BE2C (cell line): Measurements from ENCODE around the gene CXCL12.

Experiments
- DNase-seq: peaks from one replicate; pipeline ENCODE4 v3.0.0-alpha.2; 2020
- H3K27me3 ChIP-seq: fragments of 250-450 bp; sonication (Bioruptor Pico); 2 replicates; pipeline ENCODE4 v1.5.1; 2020; ENCODE audit warnings: mild to moderate bottlenecking
- H3K36me3 ChIP-seq: fragments of 250-450 bp; sonication (Bioruptor Pico); 2 replicates; pipeline ENCODE4 v1.5.1; 2020; ENCODE audit warnings: mild to moderate bottlenecking
- H3K4me1 ChIP-seq: fragments of 250-450 bp; sonication (Bioruptor Pico); 2 replicates; pipeline ENCODE4 v1.5.1; 2020
- H3K4me3 ChIP-seq: 2 replicates; pipeline ENCODE4 v1.5.1; 2011; ENCODE audit warnings: low read depth, low read length
- H3K9me3 ChIP-seq: fragments of 250-450 bp; sonication (Bioruptor Pico); 2 replicates; pipeline ENCODE4 v1.5.1; 2020
- CTCF ChIP-seq: IDR thresholded peaks from 2 replicates; pipeline ENCODE4 v1.5.1; 2012; ENCODE audit warnings: mild to moderate bottlenecking, low read depth, low read length

Gene CXCL12

GRCh38 chr10:44363716-44364115 is 21.2 kb downstream of the CXCL12 start:
- Histone ChIP-seq H3K9me3 (no peaks in the 10 kb centered on the region), H3K36me3 (no peaks in the 10 kb centered on the region), H3K4me3 (no peak overlapping the region), H3K4me1 (no peaks in the 10 kb centered on the region), H3K27me3 (no peaks in the 10 kb centered on the region)
- TF ChIP-seq CTCF, result no peak
- DNase-seq, result no peak

DNA sequence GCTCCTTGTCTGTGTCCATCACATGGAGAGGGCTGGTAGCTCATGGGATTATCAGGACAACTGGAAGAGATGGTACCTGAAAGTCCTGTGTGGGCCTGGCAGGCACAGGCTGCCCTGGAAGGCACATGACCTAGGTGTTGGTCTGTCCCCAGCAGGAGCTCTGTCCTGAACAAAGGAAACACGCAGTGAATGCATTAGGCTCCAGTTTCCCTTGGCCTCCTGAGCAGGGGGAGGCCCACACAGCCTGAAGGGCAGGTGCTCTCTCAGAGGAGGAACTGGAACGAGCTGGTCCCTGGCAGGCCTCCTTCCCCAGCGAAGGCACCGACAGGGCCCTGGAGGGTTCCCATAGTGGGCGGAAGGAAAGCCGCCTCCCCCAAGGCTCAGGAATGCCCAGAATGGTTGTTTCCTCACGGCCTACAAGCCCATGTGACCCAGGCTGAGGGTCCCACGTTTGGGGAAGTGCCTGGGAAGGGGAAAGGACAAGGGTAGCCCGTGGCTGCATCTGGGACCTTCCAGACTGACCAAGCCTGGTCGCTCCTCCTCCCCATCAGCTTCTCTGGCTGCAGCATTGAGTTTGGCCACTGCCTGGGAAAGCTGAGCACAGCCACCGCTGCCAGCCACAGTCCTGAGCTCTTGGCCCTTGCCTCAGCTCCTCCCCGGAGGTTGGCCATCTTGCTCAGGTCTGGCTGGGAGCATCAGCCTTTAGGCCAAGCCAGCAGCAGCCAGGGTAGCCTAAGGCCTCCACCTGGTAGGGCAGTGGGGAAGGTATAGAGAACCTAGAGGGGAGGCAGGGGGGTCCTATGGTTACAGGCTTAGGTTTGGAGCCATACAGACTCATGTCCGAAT is 21.8 kb downstream of the CXCL12 start:
- Histone ChIP-seq H3K4me3 (no peak overlapping the region), H3K4me1 (no peaks in the 10 kb centered on the region), H3K27me3 (no peaks in the 10 kb centered on the region), H3K36me3 (no peaks in the 10 kb centered on the region), H3K9me3 (no peaks in the 10 kb centered on the region)
- TF ChIP-seq CTCF, result no peak
- no peak for DNase-seq

DNA sequence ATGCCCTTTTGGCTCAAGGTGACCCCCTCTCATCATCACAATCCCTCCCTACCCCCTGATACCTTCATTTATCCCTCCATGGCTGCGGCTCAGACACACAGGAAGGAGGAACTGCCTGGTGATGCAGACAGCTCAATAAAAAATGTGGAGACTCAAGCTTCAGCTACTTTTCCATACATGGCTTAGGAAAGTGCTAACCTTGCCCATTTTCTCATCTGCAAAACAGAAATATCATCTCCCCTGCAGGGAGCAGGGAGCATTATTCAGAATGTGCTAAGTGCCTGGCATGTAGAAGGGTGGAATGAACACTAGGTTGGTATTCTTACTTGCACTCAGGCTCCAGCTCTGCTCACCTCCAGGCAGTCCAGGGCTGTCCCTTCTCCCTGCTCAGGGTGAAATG is 23.8 kb downstream of the CXCL12 start:
- no peak overlapping the region for H3K4me3 ChIP-seq
- no peaks in the 10 kb centered on the region for H3K9me3 ChIP-seq
- H3K4me1 ChIP-seq, result no peaks in the 10 kb centered on the region
- H3K36me3 ChIP-seq, result no peaks in the 10 kb centered on the region
- no peaks in the 10 kb centered on the region for H3K27me3 ChIP-seq
- DNase-seq, result no peak
- TF ChIP-seq CTCF, result no peak

DNA sequence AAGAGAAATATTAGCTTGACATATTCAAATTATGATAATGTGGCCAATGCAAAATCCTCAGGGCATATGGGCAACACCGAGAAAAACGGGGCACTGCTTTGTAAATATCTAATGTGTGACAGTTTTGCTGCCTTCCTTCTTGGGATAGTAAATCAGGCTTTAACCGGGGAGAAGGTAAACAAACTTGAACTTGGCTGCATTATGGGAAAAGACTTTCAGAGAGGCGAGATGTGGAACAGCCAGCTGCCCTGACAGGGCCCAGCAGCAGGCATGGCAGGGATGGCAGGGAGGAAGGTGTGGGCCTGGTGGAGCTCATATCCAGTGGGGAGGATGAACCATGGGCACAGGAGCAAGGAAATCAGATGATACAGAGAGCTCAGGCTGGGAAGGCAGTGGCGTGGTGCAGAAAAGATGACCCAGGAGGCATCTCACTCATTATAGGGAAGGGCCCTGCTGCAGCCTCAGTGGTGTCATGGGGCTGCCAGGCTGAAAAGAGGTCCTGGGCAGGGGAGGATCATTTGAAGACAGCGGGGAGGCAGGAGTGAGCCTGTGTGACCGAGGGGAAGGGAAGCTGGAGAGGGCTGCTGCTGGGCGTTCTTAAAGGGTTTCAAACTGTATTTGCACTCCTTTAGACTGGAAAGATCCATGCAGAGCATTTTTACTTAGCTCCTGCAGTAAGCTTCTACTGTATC is 26.7 kb downstream of the CXCL12 start:
- no peak overlapping the region for H3K4me3 ChIP-seq
- H3K9me3 ChIP-seq, result no peaks in the 10 kb centered on the region
- no peak for TF ChIP-seq CTCF
- no peaks in the 10 kb centered on the region for H3K4me1 ChIP-seq
- no peaks in the 10 kb centered on the region for H3K27me3 ChIP-seq
- no peak for DNase-seq
- H3K36me3 ChIP-seq, result no peaks in the 10 kb centered on the region

- no peaks in the 10 kb centered on the region for H3K4me1 ChIP-seq
- no peak for TF ChIP-seq CTCF
- no peaks in the 10 kb centered on the region for H3K9me3 ChIP-seq
- no peaks in the 10 kb centered on the region for H3K36me3 ChIP-seq
- no peaks in the 10 kb centered on the region for H3K27me3 ChIP-seq
- H3K4me3 ChIP-seq, result no peak overlapping the region
- no peak for DNase-seq
These were observed 27.8 kb downstream of the CXCL12 start for GRCh38 chr10:44357023-44357540.
